ENCODE results near the gene CYFIP1.

The CYFIP1 gene

GRCh38 chr15:22891426-22892210, 88.5 kb downstream of the CYFIP1 start:
- Histone ChIP-seq H3K9ac (ENCODE audit: low read depth, low read length) (no peak overlapping the region), H3K36me3 (ENCODE audit: control insufficient read depth, insufficient read depth, low read length) (peaks cover 2% of the 10 kb centered on the region), H3K4me1 (ENCODE audit: control insufficient read depth, insufficient read depth, low read length) (no peaks in the 10 kb centered on the region), H3K9me3 (ENCODE audit: control insufficient read depth, insufficient read depth, low read length) (no peaks in the 10 kb centered on the region), H3K27me3 (ENCODE audit: control insufficient read depth, insufficient read depth, low read length) (no peaks in the 10 kb centered on the region), H3K4me3 (ENCODE audit: low read depth, low read length) (no peak overlapping the region)

DNA sequence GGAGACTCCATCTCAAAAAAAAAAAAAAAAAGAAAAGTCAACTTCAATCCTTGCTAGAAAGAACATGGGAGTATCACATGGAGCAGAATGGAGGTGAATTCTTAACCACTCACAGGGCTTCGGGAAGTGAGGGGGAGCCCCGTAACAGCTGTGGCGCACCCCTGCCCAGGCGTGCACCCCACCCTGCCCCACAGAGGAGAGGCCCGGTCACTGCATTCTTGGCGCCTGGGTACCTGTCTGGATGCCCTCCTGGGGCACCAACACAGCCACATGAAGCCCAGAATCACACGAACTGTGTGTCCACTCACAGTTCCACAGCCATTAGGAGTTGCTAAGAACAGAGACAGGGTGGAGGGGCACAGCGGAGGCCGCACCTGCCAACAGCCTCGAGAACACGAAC, 89.9 kb downstream of the CYFIP1 start:
- Histone ChIP-seq H3K36me3 (ENCODE audit: control insufficient read depth, insufficient read depth, low read length) (no peaks in the 10 kb centered on the region), H3K9ac (ENCODE audit: low read depth, low read length) (no peak overlapping the region), H3K27me3 (ENCODE audit: control insufficient read depth, insufficient read depth, low read length) (no peaks in the 10 kb centered on the region), H3K4me1 (ENCODE audit: control insufficient read depth, insufficient read depth, low read length) (no peaks in the 10 kb centered on the region), H3K4me3 (ENCODE audit: low read depth, low read length) (no peak overlapping the region), H3K9me3 (ENCODE audit: control insufficient read depth, insufficient read depth, low read length) (no peaks in the 10 kb centered on the region)

DNA sequence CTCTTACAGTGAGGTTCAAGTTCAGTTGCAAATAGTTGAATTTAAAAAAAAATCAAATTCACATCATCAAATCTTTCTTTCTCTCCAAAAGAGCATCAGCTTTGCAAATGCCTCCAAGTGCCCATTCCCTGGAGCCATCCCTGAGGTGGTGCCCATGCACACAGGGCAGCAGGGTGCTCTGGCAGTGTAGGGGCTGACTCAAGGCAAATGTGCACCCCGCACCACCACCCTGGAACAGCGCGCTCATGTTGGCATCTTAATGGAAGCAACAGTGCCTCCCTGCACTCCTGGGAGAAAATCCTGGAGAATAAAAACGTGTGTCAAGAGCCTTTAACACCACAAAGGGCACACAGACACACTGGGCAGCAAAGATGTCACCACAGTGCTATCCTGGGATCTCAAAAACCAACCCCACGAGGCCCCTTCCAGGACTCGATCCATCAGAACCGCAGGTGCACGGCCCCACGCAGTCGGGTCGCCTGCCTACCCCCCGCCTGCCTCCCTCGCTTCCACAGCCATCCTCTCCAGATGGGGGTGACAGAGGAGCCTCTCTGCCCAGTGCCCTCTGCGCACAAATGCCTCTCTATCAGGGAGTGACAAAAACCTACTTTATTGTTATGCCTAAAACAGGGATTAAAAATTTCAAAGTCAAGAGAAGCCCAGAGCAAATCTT, 90.9 kb downstream of the CYFIP1 start:
- H3K27me3 ChIP-seq (ENCODE audit: control insufficient read depth, insufficient read depth, low read length) = no peaks in the 10 kb centered on the region
- no peaks in the 10 kb centered on the region for H3K4me1 ChIP-seq (ENCODE audit: control insufficient read depth, insufficient read depth, low read length)
- H3K9me3 ChIP-seq (ENCODE audit: control insufficient read depth, insufficient read depth, low read length) = no peaks in the 10 kb centered on the region
- no peak overlapping the region for H3K4me3 ChIP-seq (ENCODE audit: low read depth, low read length)
- no peak overlapping the region for H3K9ac ChIP-seq (ENCODE audit: low read depth, low read length)
- peaks cover 2% of the 10 kb centered on the region for H3K36me3 ChIP-seq (ENCODE audit: control insufficient read depth, insufficient read depth, low read length)

DNA sequence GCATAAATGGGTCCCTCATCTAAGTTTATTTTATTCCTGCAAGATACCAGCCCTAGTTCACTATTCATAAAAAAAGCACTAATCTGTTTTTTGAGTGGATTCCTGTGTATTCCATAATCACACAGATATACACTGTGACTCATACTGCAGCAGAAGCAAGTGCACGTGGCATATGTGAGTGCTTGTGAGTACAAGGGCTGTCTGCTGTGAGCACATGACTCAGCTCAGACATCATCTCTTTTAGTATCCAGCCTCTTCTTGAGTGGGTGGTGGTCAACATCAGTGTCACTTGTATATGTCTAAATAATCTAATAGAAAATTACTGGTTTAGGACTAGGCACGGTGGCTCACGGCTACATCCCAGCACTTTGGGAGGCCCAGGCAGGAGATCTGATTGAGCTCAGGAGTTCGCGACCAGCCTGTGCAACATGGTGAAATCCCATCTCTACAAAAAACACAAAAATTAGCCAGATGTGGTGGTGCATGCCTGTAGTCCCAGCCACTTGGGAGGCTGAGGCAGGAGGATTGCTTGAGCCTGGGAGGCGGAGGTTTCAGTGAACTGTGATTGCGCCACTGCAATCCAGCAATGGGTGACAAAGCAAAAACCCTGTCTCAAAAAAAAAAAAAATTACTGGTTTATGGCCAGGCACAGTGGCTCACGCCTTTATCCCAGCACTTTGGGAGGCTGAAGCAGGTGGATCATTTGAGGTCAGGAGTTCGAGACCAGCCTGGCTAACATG, 91.9 kb downstream of the CYFIP1 start:
- no peak overlapping the region for H3K9ac ChIP-seq (ENCODE audit: low read depth, low read length)
- H3K27me3 ChIP-seq (ENCODE audit: control insufficient read depth, insufficient read depth, low read length) = no peaks in the 10 kb centered on the region
- no peaks in the 10 kb centered on the region for H3K4me1 ChIP-seq (ENCODE audit: control insufficient read depth, insufficient read depth, low read length)
- H3K9me3 ChIP-seq (ENCODE audit: control insufficient read depth, insufficient read depth, low read length) = no peaks in the 10 kb centered on the region
- H3K36me3 ChIP-seq (ENCODE audit: control insufficient read depth, insufficient read depth, low read length) = peaks cover 2% of the 10 kb centered on the region
- H3K4me3 ChIP-seq (ENCODE audit: low read depth, low read length) = no peak overlapping the region

GRCh38 chr15:22887157-22887951, 92.8 kb downstream of the CYFIP1 start:
- H3K9ac ChIP-seq (ENCODE audit: low read depth, low read length) = no peak overlapping the region
- no peaks in the 10 kb centered on the region for H3K9me3 ChIP-seq (ENCODE audit: control insufficient read depth, insufficient read depth, low read length)
- no peaks in the 10 kb centered on the region for H3K4me1 ChIP-seq (ENCODE audit: control insufficient read depth, insufficient read depth, low read length)
- no peaks in the 10 kb centered on the region for H3K27me3 ChIP-seq (ENCODE audit: control insufficient read depth, insufficient read depth, low read length)
- no peak overlapping the region for H3K4me3 ChIP-seq (ENCODE audit: low read depth, low read length)
- peaks cover 2% of the 10 kb centered on the region for H3K36me3 ChIP-seq (ENCODE audit: control insufficient read depth, insufficient read depth, low read length)

DNA sequence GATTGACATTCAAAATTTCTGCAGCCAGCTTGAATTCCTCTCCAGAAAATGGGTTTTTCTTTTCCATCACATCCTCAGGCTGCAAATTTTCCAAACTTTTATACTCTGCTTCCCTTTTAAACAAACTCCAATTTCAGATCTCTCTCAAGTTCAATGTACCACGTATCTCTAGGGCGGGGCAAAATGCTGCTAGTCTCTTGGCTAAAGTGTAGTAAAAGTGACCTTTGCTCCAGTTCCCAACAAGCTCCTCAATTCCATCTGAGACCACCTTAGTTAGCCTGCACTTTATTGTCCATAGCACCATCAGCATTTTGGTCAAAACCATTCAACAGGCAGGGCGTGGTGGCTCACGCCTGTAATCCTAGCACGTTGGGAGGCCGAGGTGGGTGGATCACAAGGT, 95.0 kb downstream of the CYFIP1 start:
- Histone ChIP-seq H3K4me3 (ENCODE audit: low read depth, low read length) (no peak overlapping the region), H3K9me3 (ENCODE audit: control insufficient read depth, insufficient read depth, low read length) (no peaks in the 10 kb centered on the region), H3K9ac (ENCODE audit: low read depth, low read length) (no peak overlapping the region), H3K4me1 (ENCODE audit: control insufficient read depth, insufficient read depth, low read length) (no peaks in the 10 kb centered on the region), H3K27me3 (ENCODE audit: control insufficient read depth, insufficient read depth, low read length) (no peaks in the 10 kb centered on the region), H3K36me3 (ENCODE audit: control insufficient read depth, insufficient read depth, low read length) (peaks cover 8% of the 10 kb centered on the region)

DNA sequence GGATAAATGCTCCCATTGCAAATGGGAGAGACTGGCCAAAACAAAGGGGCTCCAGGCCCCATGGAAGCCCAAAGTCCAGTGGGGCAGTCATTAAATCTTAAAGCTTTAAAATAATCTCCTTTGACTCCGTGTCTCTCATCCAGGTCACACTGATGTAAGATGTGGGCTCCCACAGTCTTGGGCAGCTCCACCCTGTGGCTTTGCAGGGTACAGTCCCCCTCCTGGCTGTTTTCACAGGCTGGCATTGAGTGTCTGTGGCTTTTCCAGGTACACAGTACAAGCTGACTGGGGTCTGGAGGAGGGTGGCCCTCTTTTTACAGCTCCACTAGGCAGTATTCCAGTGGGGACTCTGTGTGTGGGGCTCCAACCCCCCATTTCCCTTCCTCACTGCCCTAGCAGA, 95.8 kb downstream of the CYFIP1 start:
- Histone ChIP-seq H3K4me1 (ENCODE audit: control insufficient read depth, insufficient read depth, low read length) (no peaks in the 10 kb centered on the region), H3K9ac (ENCODE audit: low read depth, low read length) (no peak overlapping the region), H3K9me3 (ENCODE audit: control insufficient read depth, insufficient read depth, low read length) (no peaks in the 10 kb centered on the region), H3K4me3 (ENCODE audit: low read depth, low read length) (no peak overlapping the region), H3K27me3 (ENCODE audit: control insufficient read depth, insufficient read depth, low read length) (no peaks in the 10 kb centered on the region), H3K36me3 (ENCODE audit: control insufficient read depth, insufficient read depth, low read length) (peaks cover 8% of the 10 kb centered on the region)

DNA sequence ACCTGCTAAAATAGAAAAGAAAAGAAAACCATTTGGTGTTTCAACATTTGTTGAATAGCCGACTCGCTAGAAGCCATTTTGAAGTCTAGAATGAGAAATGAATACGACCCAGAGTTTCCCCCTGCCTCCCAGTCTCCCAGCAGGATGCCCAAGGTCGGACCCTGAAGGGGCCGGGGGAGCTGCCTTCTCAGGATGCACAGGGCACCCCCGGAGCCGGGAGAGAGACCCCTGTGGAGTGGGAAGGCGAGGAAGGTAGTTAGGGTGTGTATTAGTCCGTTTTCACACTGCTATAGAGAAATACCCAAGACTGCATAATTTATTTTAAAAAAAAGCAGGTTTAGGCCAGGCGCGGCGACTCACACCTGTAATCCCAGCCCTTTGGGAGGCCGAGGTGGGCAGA, 97.0 kb downstream of the CYFIP1 start:
- Histone ChIP-seq H3K27me3 (ENCODE audit: control insufficient read depth, insufficient read depth, low read length) (no peaks in the 10 kb centered on the region), H3K4me1 (ENCODE audit: control insufficient read depth, insufficient read depth, low read length) (no peaks in the 10 kb centered on the region), H3K9me3 (ENCODE audit: control insufficient read depth, insufficient read depth, low read length) (no peaks in the 10 kb centered on the region), H3K9ac (ENCODE audit: low read depth, low read length) (no peak overlapping the region), H3K4me3 (ENCODE audit: low read depth, low read length) (no peak overlapping the region), H3K36me3 (ENCODE audit: control insufficient read depth, insufficient read depth, low read length) (peaks cover 8% of the 10 kb centered on the region)

GRCh38 chr15:22881739-22882440, 98.3 kb downstream of the CYFIP1 start:
- Histone ChIP-seq H3K4me3 (ENCODE audit: low read depth, low read length) (no peak overlapping the region), H3K9ac (ENCODE audit: low read depth, low read length) (no peak overlapping the region), H3K9me3 (ENCODE audit: control insufficient read depth, insufficient read depth, low read length) (no peaks in the 10 kb centered on the region), H3K36me3 (ENCODE audit: control insufficient read depth, insufficient read depth, low read length) (peaks cover 17% of the 10 kb centered on the region), H3K4me1 (ENCODE audit: control insufficient read depth, insufficient read depth, low read length) (no peaks in the 10 kb centered on the region), H3K27me3 (ENCODE audit: control insufficient read depth, insufficient read depth, low read length) (no peaks in the 10 kb centered on the region)

GRCh38 chr15:22880981-22881738, 99.0 kb downstream of the CYFIP1 start:
- peaks cover 17% of the 10 kb centered on the region for H3K36me3 ChIP-seq (ENCODE audit: control insufficient read depth, insufficient read depth, low read length)
- no peak overlapping the region for H3K9ac ChIP-seq (ENCODE audit: low read depth, low read length)
- no peak overlapping the region for H3K4me3 ChIP-seq (ENCODE audit: low read depth, low read length)
- H3K27me3 ChIP-seq (ENCODE audit: control insufficient read depth, insufficient read depth, low read length) = no peaks in the 10 kb centered on the region
- no peaks in the 10 kb centered on the region for H3K4me1 ChIP-seq (ENCODE audit: control insufficient read depth, insufficient read depth, low read length)
- no peaks in the 10 kb centered on the region for H3K9me3 ChIP-seq (ENCODE audit: control insufficient read depth, insufficient read depth, low read length)
